WTC11 (cell line): ENCODE results near the gene ADGRG7. TPM values are rescaled to one million over a fixed set of nuclear protein-coding genes. Genes with fewer than 3 reads are reported as not detected.

Source experiments
- ATAC-seq: fragments of 200-7000 bp; cut with Tn5 transposase; 2 replicates; pipeline ENCODE4 v1.10.0; 2021; ENCODE audit warnings: mild to moderate bottlenecking, moderate library complexity
- CTCF ChIA-PET: fragments of 300-600 bp; sonication (Branson Sonifier 250); formaldehyde crosslinking; loops from one replicate; lab custom pipeline; 2021; ENCODE audit warnings: antibody characterized with exemption; lab: Charles Lee
- POLR2A ChIA-PET: fragments of 350-600 bp; sonication (Branson Sonifier 250); formaldehyde crosslinking; loops from one replicate; lab custom pipeline; 2021; ENCODE audit warnings: antibody characterized with exemption; lab: Charles Lee
- DNase-seq: peaks from one replicate; pipeline ENCODE4 v3.0.0; 2021; ENCODE audit warnings: low spot score
- H3K27ac Mint-ChIP-seq: 2 replicates; pipeline ENCODE4 v1.8.0; 2021; ENCODE audit warnings: mixed read lengths
- H3K27me3 Mint-ChIP-seq: 2 replicates; pipeline ENCODE4 v1.8.0; 2021; ENCODE audit warnings: low read depth, mild to moderate bottlenecking, moderate library complexity, mixed read lengths
- H3K36me3 Mint-ChIP-seq: 2 replicates; pipeline ENCODE4 v1.8.0; 2021; ENCODE audit warnings: mixed read lengths
- H3K4me1 Mint-ChIP-seq: 2 replicates; pipeline ENCODE4 v1.8.0; 2022; ENCODE audit warnings: mixed read lengths
- H3K4me3 Mint-ChIP-seq: 2 replicates; pipeline ENCODE4 v1.8.0; 2021; ENCODE audit warnings: mild to moderate bottlenecking, moderate library complexity, mixed read lengths
- H3K9me3 Mint-ChIP-seq: 2 replicates; pipeline ENCODE4 v1.8.0; 2021; ENCODE audit warnings: mixed read lengths
- FOXJ3 ChIP-seq: sonication (generic); formaldehyde crosslinking; IDR thresholded peaks from 2 replicates; pipeline ENCODE4 v1.9.0; 2021; ENCODE audit warnings: missing genetic modification reagents, mild to moderate bottlenecking, borderline replicate concordance
- SMAD4 ChIP-seq: sonication (generic); formaldehyde crosslinking; IDR thresholded peaks from 2 replicates; pipeline ENCODE4 v1.8.0; 2022; ENCODE audit warnings: mild to moderate bottlenecking, missing genetic modification reagents
- SP1 ChIP-seq: sonication (generic); formaldehyde crosslinking; conservative IDR thresholded peaks from 2 replicates; pipeline ENCODE4 v1.8.1; 2022; ENCODE audit warnings: missing genetic modification reagents
- TCF7 ChIP-seq: sonication (generic); formaldehyde crosslinking; IDR thresholded peaks from 2 replicates; pipeline ENCODE4 v1.8.0; 2022; ENCODE audit warnings: mild to moderate bottlenecking, low read depth, missing genetic modification reagents, moderate library complexity
- TEAD4 ChIP-seq: sonication (generic); formaldehyde crosslinking; IDR thresholded peaks from 2 replicates; pipeline ENCODE4 v1.8.0; 2022; ENCODE audit warnings: mild to moderate bottlenecking, missing genetic modification reagents
- ZNF317 ChIP-seq: sonication (generic); formaldehyde crosslinking; IDR thresholded peaks from 2 replicates; pipeline ENCODE4 v1.8.1; 2023; ENCODE audit warnings: low read depth, mild to moderate bottlenecking, moderate library complexity, missing genetic modification reagents, borderline replicate concordance
- total RNA-seq: library from RNA; stranded (reverse); gene quantifications from 3 replicates; pipeline ENCODE4 v1.2.3, GENCODE V29; 2021
- TF ChIP-seq, protein P1 (sequence below): sonication (generic); formaldehyde crosslinking; IDR thresholded peaks from 2 replicates; pipeline ENCODE4 v1.8.0; 2022; ENCODE audit warnings: missing genetic modification reagents
- TF ChIP-seq, protein P2 (sequence below): sonication (generic); formaldehyde crosslinking; IDR thresholded peaks from 2 replicates; pipeline ENCODE4 v1.8.0; 2022; ENCODE audit warnings: mild to moderate bottlenecking, missing genetic modification reagents
- TF ChIP-seq, protein P3 (sequence below): sonication (generic); formaldehyde crosslinking; IDR thresholded peaks from 2 replicates; pipeline ENCODE4 v1.8.1; 2023; ENCODE audit warnings: mild to moderate bottlenecking, missing genetic modification reagents
- TF ChIP-seq, protein P4 (sequence below): sonication (generic); formaldehyde crosslinking; IDR thresholded peaks from 2 replicates; pipeline ENCODE4 v1.8.1; 2023; ENCODE audit warnings: mild to moderate bottlenecking, missing genetic modification reagents, moderate library complexity
- TF ChIP-seq, protein P5 (sequence below): sonication (generic); formaldehyde crosslinking; IDR thresholded peaks from 2 replicates; pipeline ENCODE4 v1.8.1; 2022; ENCODE audit warnings: low read depth, mild to moderate bottlenecking, moderate library complexity, missing genetic modification reagents, borderline replicate concordance
- TF ChIP-seq, protein P6 (sequence below): sonication (generic); formaldehyde crosslinking; IDR thresholded peaks from 2 replicates; pipeline ENCODE4 v1.8.1; 2023; ENCODE audit warnings: mild to moderate bottlenecking, moderate library complexity, missing genetic modification reagents
- TF ChIP-seq, protein P7 (sequence below): fragments of 250-450 bp; sonication (Bioruptor Pico); IDR thresholded peaks from 2 replicates; pipeline ENCODE4 v2.1.2; 2022; ENCODE audit warnings: mild to moderate bottlenecking, moderate library complexity

The ADGRG7 gene
- total RNA-seq, 1 experiment from 2014 or later: not detected

DNA sequence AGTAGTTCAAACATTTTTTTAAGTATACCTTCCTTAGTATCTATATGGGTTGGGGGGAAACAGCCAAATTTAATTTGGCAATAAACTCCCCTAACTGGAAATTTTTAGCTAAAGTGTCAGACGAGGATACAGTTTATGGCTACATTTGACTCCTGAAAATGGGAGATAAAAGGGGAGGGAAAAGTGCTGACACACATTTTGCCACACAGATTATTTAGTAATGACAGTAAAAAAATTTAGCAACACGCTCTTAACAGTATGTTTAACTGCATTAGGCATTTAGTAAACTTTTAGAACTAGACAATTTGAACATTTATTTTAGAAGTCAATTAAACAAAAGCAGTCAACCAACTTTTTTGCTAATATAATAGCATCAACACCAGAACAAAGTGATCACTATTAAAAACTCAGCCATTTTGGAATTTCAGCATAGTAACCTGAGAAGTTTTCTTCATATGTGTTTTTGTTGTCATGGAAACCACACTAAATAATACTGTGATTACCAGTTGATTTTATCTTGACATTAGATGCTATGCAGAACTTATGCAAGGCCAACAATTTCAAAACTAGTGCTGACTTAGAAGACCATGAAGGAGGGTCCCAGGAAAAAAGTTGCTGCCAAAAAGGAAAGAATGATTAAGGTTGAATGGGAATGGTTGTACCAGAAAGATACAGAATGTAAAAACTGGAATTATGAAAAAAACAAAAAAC is 52.9 kb downstream of the ADGRG7 start (continued):
- TF ChIP-seq, protein P1, sequence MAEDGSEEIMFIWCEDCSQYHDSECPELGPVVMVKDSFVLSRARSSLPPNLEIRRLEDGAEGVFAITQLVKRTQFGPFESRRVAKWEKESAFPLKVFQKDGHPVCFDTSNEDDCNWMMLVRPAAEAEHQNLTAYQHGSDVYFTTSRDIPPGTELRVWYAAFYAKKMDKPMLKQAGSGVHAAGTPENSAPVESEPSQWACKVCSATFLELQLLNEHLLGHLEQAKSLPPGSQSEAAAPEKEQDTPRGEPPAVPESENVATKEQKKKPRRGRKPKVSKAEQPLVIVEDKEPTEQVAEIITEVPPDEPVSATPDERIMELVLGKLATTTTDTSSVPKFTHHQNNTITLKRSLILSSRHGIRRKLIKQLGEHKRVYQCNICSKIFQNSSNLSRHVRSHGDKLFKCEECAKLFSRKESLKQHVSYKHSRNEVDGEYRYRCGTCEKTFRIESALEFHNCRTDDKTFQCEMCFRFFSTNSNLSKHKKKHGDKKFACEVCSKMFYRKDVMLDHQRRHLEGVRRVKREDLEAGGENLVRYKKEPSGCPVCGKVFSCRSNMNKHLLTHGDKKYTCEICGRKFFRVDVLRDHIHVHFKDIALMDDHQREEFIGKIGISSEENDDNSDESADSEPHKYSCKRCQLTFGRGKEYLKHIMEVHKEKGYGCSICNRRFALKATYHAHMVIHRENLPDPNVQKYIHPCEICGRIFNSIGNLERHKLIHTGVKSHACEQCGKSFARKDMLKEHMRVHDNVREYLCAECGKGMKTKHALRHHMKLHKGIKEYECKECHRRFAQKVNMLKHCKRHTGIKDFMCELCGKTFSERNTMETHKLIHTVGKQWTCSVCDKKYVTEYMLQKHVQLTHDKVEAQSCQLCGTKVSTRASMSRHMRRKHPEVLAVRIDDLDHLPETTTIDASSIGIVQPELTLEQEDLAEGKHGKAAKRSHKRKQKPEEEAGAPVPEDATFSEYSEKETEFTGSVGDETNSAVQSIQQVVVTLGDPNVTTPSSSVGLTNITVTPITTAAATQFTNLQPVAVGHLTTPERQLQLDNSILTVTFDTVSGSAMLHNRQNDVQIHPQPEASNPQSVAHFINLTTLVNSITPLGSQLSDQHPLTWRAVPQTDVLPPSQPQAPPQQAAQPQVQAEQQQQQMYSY: no peak
- TF ChIP-seq, protein P2, sequence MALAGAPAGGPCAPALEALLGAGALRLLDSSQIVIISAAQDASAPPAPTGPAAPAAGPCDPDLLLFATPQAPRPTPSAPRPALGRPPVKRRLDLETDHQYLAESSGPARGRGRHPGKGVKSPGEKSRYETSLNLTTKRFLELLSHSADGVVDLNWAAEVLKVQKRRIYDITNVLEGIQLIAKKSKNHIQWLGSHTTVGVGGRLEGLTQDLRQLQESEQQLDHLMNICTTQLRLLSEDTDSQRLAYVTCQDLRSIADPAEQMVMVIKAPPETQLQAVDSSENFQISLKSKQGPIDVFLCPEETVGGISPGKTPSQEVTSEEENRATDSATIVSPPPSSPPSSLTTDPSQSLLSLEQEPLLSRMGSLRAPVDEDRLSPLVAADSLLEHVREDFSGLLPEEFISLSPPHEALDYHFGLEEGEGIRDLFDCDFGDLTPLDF (CRISPR knock-in tag): no peak
- TF ChIP-seq SP1 (CRISPR knock-in tag): no peak

DNA sequence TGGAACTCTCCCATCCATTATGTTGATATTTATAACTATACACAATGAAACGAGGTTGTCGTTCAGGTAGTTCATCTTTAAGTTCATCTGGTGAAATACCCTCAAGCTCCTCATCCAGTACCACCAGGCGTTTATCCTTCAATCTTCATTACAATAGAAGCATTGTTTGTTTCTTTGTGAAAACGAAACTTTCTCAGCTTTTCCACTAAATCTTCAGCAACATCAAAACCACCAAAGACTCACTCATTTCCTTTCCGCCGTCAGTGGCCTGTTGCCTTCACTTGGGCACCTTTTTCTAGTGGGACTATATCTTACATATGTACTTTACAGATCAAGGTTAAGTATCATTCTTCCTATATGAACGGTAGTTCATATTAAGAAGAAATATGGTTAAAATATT is 55.8 kb downstream of the ADGRG7 start:
- ATAC-seq: no peak
- Mint-ChIP-seq H3K9me3 (peaks cover 19% of the 10 kb centered on the region), H3K27me3 (no peaks in the 10 kb centered on the region), H3K27ac (no peak overlapping the region), H3K4me3 (no peak overlapping the region), H3K4me1 (peaks cover 19% of the 10 kb centered on the region), H3K36me3 (no peaks in the 10 kb centered on the region)
- CTCF ChIA-PET: no interaction called here
- no peak for DNase-seq
- POLR2A ChIA-PET: no interaction called here
- TF ChIP-seq, protein P3, sequence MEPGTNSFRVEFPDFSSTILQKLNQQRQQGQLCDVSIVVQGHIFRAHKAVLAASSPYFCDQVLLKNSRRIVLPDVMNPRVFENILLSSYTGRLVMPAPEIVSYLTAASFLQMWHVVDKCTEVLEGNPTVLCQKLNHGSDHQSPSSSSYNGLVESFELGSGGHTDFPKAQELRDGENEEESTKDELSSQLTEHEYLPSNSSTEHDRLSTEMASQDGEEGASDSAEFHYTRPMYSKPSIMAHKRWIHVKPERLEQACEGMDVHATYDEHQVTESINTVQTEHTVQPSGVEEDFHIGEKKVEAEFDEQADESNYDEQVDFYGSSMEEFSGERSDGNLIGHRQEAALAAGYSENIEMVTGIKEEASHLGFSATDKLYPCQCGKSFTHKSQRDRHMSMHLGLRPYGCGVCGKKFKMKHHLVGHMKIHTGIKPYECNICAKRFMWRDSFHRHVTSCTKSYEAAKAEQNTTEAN (CRISPR knock-in tag): no peak
- TF ChIP-seq TCF7 (CRISPR knock-in tag): no peak
- TF ChIP-seq SMAD4 (CRISPR knock-in tag): no peak
- TF ChIP-seq, protein P4, sequence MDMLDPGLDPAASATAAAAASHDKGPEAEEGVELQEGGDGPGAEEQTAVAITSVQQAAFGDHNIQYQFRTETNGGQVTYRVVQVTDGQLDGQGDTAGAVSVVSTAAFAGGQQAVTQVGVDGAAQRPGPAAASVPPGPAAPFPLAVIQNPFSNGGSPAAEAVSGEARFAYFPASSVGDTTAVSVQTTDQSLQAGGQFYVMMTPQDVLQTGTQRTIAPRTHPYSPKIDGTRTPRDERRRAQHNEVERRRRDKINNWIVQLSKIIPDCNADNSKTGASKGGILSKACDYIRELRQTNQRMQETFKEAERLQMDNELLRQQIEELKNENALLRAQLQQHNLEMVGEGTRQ: no peak
- TF ChIP-seq, protein P1: no peak
- TF ChIP-seq ZNF317 (CRISPR knock-in tag): no peak
- no peak for TF ChIP-seq TEAD4 (CRISPR knock-in tag)
- TF ChIP-seq, protein P5, sequence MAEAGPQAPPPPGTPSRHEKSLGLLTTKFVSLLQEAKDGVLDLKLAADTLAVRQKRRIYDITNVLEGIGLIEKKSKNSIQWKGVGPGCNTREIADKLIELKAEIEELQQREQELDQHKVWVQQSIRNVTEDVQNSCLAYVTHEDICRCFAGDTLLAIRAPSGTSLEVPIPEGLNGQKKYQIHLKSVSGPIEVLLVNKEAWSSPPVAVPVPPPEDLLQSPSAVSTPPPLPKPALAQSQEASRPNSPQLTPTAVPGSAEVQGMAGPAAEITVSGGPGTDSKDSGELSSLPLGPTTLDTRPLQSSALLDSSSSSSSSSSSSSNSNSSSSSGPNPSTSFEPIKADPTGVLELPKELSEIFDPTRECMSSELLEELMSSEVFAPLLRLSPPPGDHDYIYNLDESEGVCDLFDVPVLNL (CRISPR knock-in tag): no peak
- TF ChIP-seq, protein P6, sequence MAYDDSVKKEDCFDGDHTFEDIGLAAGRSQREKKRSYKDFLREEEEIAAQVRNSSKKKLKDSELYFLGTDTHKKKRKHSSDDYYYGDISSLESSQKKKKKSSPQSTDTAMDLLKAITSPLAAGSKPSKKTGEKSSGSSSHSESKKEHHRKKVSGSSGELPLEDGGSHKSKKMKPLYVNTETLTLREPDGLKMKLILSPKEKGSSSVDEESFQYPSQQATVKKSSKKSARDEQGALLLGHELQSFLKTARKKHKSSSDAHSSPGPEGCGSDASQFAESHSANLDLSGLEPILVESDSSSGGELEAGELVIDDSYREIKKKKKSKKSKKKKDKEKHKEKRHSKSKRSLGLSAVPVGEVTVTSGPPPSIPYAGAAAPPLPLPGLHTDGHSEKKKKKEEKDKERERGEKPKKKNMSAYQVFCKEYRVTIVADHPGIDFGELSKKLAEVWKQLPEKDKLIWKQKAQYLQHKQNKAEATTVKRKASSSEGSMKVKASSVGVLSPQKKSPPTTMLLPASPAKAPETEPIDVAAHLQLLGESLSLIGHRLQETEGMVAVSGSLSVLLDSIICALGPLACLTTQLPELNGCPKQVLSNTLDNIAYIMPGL (CRISPR knock-in tag): no peak
- TF ChIP-seq FOXJ3 (CRISPR knock-in tag): no peak
- TF ChIP-seq, protein P7, sequence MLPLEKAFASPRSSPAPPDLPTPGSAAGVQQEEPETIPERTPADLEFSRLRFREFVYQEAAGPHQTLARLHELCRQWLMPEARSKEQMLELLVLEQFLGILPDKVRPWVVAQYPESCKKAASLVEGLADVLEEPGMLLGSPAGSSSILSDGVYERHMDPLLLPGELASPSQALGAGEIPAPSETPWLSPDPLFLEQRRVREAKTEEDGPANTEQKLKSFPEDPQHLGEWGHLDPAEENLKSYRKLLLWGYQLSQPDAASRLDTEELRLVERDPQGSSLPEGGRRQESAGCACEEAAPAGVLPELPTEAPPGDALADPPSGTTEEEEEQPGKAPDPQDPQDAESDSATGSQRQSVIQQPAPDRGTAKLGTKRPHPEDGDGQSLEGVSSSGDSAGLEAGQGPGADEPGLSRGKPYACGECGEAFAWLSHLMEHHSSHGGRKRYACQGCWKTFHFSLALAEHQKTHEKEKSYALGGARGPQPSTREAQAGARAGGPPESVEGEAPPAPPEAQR (CRISPR knock-in tag): no peak
